BLaER1 treated with 17β-estradiol and CSF1 and Interleukin-3, amounts not matched to agents 10 nM and 100 nM (cell line): ENCODE measurements around the gene PPP1R17.

Experiments used
- H3K27ac ChIP-seq, 11 experiments: shearing (Covaris generic); formaldehyde crosslinking; 2 replicates each; pipeline ENCODE4 v1.8.1; 2022
- H3K27me3 ChIP-seq, 11 experiments: shearing (Covaris generic); formaldehyde crosslinking; 2 replicates each; pipeline ENCODE4 v1.8.1; 2022
- H3K36me3 ChIP-seq, 11 experiments: shearing (Covaris generic); formaldehyde crosslinking; 2 replicates each; pipeline ENCODE4 v1.8.1; 2022
- H3K4me1 ChIP-seq, 10 experiments: shearing (Covaris generic); formaldehyde crosslinking; 2 replicates each; pipeline ENCODE4 v1.8.1; 2022
- H3K4me2 ChIP-seq, 11 experiments: shearing (Covaris generic); formaldehyde crosslinking; 2 replicates each; pipeline ENCODE4 v1.8.1; 2022
- H3K4me3 ChIP-seq, 10 experiments: shearing (Covaris generic); formaldehyde crosslinking; 2 replicates each; pipeline ENCODE4 v1.8.1; 2022
- H3K9ac ChIP-seq, 11 experiments: shearing (Covaris generic); formaldehyde crosslinking; 2 replicates each; pipeline ENCODE4 v1.8.1; 2022
- H3K9me3 ChIP-seq, 11 experiments: shearing (Covaris generic); formaldehyde crosslinking; replicated peaks in 1 of 11; 2 replicates each; pipeline ENCODE4 v1.8.1; 2022
- H4K20me1 ChIP-seq, 11 experiments: shearing (Covaris generic); formaldehyde crosslinking; 2 replicates each; pipeline ENCODE4 v1.8.1; 2022
- Cebpa-rat ChIP-seq, 11 experiments: shearing (Covaris generic); IDR thresholded peaks; 2 replicates each; pipeline ENCODE4 v1.8.1; 2022

Gene PPP1R17

GRCh38 chr7:31690935-31691334 is 3.9 kb downstream of the PPP1R17 start:
- H3K36me3 ChIP-seq, result no peaks in the 10 kb centered on the region
- TF ChIP-seq Cebpa-rat (IDR thresholded peaks at IDR 0.05), result no peak

GRCh38 chr7:31692451-31692850 is 5.4 kb downstream of the PPP1R17 start:
- Histone ChIP-seq H3K4me2 (no peak overlapping the region), H3K4me3 (no peak overlapping the region), H3K9me3 (no peaks in the 10 kb centered on the region), H3K27me3 (no peaks in the 10 kb centered on the region), H3K27ac (no peak overlapping the region), H4K20me1 (no peaks in the 10 kb centered on the region), H3K36me3 (no peaks in the 10 kb centered on the region), H3K4me1 (peaks cover 0 to 37% (median 19%) of the 10 kb centered on the region in 10 experiments; a peak in 12 of 20 replicates), H3K9ac (no peak overlapping the region)
- TF ChIP-seq Cebpa-rat (IDR thresholded peaks at IDR 0.05), result no peak

More at GRCh38 chr7:31690935-31691334, 3.9 kb downstream of the PPP1R17 start:
- Histone ChIP-seq H3K9ac (no peak overlapping the region), H3K4me1 (peaks cover 0 to 45% (median 22%) of the 10 kb centered on the region in 10 experiments; a peak in 12 of 20 replicates), H3K4me3 (no peak overlapping the region), H3K4me2 (no peak overlapping the region), H3K9me3 (no peaks in the 10 kb centered on the region), H4K20me1 (no peaks in the 10 kb centered on the region), H3K27me3 (no peaks in the 10 kb centered on the region), H3K27ac (no peak overlapping the region)

DNA sequence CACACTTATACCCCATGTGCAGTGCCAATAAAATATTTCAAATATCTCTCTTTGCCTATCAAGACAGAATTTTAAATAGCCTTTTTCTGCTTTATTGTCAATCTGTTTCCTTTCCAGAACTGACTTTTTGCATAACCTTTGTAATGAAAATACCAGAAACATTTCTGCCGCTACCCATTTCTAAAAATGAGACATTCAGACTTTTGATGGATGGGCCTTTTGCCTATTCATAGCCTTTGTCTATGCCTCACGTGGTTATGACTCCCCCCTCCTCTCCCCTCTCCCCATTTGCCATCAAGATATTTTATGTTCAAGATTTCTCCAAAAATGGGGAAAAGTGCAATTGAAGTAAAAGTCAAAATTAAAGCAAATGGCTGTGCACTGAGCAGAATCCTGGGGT is 5.9 kb downstream of the PPP1R17 start:
- Histone ChIP-seq H3K4me1 (peaks cover 0 to 33% (median 16%) of the 10 kb centered on the region in 10 experiments; a peak in 12 of 20 replicates), H3K9ac (no peak overlapping the region), H3K4me3 (no peak overlapping the region), H3K4me2 (no peak overlapping the region), H3K27me3 (no peaks in the 10 kb centered on the region), H3K9me3 (no peaks in the 10 kb centered on the region), H3K27ac (no peak overlapping the region), H4K20me1 (no peaks in the 10 kb centered on the region), H3K36me3 (no peaks in the 10 kb centered on the region)
- TF ChIP-seq Cebpa-rat (IDR thresholded peaks at IDR 0.05), result no peak

DNA sequence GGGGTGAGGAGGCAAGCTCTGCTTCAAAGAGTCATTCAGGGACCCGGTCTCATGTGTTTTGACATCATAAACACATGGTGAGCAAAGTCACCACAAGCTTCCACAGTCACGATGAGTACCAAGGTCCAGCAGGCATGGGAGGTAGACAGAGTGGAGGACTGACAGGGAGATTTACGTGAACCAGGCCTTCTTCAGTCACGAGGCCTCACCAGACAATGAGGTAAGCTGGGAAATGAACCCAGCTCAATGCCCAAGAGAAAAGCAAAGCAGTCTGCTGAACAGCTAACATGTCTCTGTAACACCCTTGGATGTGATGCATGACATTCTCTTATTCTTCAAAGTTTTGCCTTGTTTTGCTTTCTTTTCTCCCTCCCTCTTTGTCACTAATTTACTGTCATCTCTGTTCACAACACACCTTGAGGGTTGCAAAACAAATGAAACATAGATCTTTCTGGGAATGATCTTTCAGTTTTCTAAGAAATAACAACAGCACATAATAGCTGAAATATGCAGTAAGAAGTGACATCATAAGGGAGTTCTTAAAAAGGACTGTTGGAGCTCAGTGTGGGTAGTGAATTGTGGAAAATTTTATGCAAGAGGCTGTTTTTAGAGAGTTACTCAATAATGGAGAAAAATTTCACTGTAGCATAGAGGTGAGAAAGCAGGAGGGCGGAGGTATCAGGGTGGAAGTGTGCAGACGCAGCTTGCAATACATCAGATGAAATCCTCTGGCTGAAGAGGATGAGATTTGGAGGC is 9.0 kb downstream of the PPP1R17 start:
- TF ChIP-seq Cebpa-rat (IDR thresholded peaks at IDR 0.05), result no peak
- H3K36me3 ChIP-seq, result no peaks in the 10 kb centered on the region
- H3K4me3 ChIP-seq, result no peak overlapping the region
- no peaks in the 10 kb centered on the region for H3K9me3 ChIP-seq
- H4K20me1 ChIP-seq, result no peaks in the 10 kb centered on the region
- no peak overlapping the region for H3K9ac ChIP-seq
- peaks cover 0 to 21% (median 0%) of the 10 kb centered on the region in 10 experiments; a peak in 5 of 20 replicates for H3K4me1 ChIP-seq
- H3K27me3 ChIP-seq, result no peaks in the 10 kb centered on the region
- H3K4me2 ChIP-seq, result peak overlapping the region in 1 of 11 experiments; percentile 7; a peak in 2 of 22 replicates
- no peak overlapping the region for H3K27ac ChIP-seq

GRCh38 chr7:31699050-31699449 is 12.0 kb downstream of the PPP1R17 start:
- no peaks in the 10 kb centered on the region for H3K9me3 ChIP-seq
- no peaks in the 10 kb centered on the region for H3K27me3 ChIP-seq
- H3K4me3 ChIP-seq, result no peak overlapping the region
- no peak for TF ChIP-seq Cebpa-rat (IDR thresholded peaks at IDR 0.05)
- H3K9ac ChIP-seq, result no peak overlapping the region
- peak overlapping the region in 2 of 11 experiments; percentile 22 to 27; a peak in 2 of 22 replicates for H3K4me2 ChIP-seq
- no peak overlapping the region for H3K27ac ChIP-seq
- H4K20me1 ChIP-seq, result no peaks in the 10 kb centered on the region
- H3K36me3 ChIP-seq, result no peaks in the 10 kb centered on the region
- H3K4me1 ChIP-seq, result peaks cover 0 to 21% (median 0%) of the 10 kb centered on the region in 10 experiments; a peak in 5 of 20 replicates

GRCh38 chr7:31702354-31702753 is 15.3 kb downstream of the PPP1R17 start:
- H3K9ac ChIP-seq, result no peak overlapping the region
- no peak for TF ChIP-seq Cebpa-rat (IDR thresholded peaks at IDR 0.05)
- H3K27me3 ChIP-seq, result no peaks in the 10 kb centered on the region
- H3K4me1 ChIP-seq, result peaks cover 0 to 21% (median 5%) of the 10 kb centered on the region in 10 experiments; a peak in 12 of 20 replicates
- H3K4me3 ChIP-seq, result no peak overlapping the region
- H3K9me3 ChIP-seq, result no peaks in the 10 kb centered on the region
- no peaks in the 10 kb centered on the region for H4K20me1 ChIP-seq
- H3K4me2 ChIP-seq, result no peak overlapping the region
- no peaks in the 10 kb centered on the region for H3K36me3 ChIP-seq
- no peak overlapping the region for H3K27ac ChIP-seq

DNA sequence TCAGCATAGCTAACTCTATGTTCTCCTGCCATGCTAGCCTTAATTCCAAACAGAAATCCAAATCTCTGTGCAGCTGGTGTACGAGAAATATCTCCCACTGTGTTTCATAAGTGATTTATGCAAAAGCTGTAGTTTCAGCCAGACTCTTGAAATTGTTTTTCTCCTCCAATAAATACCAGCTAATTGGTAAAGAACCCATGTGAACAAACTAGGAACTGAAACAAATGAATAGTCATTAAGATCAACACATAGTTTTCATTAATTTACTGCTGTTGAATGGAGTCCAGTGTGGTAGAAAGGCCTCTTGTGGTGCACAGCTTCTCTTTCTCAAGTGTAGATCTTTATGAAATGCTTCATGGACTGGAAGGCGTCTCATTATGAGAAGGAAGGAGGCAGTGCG is 18.4 kb downstream of the PPP1R17 start:
- no peaks in the 10 kb centered on the region for H3K9me3 ChIP-seq

DNA sequence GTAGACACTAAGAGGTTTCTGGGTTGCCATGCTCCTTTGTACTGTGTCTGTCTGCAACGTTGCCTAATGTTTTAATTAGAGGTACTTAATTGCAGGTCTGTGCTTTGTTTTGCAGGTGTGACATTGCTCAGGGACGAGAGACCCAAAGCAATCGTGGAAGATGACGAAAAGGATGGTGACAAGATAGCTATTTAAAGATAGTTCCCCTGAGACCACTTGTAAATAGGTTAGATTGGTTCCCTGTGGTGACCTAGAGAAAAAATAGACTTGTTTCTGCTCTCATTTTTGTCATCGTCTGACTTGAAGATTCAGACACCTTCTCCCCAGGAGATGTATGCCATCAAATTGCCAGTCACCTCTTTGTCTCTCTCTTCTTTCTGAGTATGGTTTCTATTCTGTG is 20.1 kb downstream of the PPP1R17 start:
- TF ChIP-seq Cebpa-rat (IDR thresholded peaks at IDR 0.05), result no peak
- no peaks in the 10 kb centered on the region for H3K36me3 ChIP-seq
- H3K9ac ChIP-seq, result no peak overlapping the region

More for the DNA sequence above, 18.4 kb downstream of the PPP1R17 start:
- Histone ChIP-seq H3K27me3 (no peaks in the 10 kb centered on the region), H3K4me2 (no peak overlapping the region), H3K27ac (no peak overlapping the region), H4K20me1 (no peaks in the 10 kb centered on the region), H3K36me3 (no peaks in the 10 kb centered on the region), H3K4me3 (no peak overlapping the region), H3K9ac (no peak overlapping the region), H3K4me1 (peaks cover 0 to 10% (median 5%) of the 10 kb centered on the region in 10 experiments; a peak in 9 of 20 replicates)
- TF ChIP-seq Cebpa-rat (IDR thresholded peaks at IDR 0.05), result no peak

GRCh38 chr7:31710171-31710570 is 23.2 kb downstream of the PPP1R17 start:
- H3K9me3 ChIP-seq, result peaks cover 4 to 28% (median 18%) of the 10 kb centered on the region in 11 experiments; a peak in 16 of 22 replicates
- H3K36me3 ChIP-seq, result no peaks in the 10 kb centered on the region
- no peak overlapping the region for H3K4me2 ChIP-seq
- H3K27ac ChIP-seq, result no peak overlapping the region
- H3K27me3 ChIP-seq, result no peaks in the 10 kb centered on the region
- no peaks in the 10 kb centered on the region for H4K20me1 ChIP-seq
- no peak for TF ChIP-seq Cebpa-rat (IDR thresholded peaks at IDR 0.05)
- peaks cover 0 to 10% (median 5%) of the 10 kb centered on the region in 10 experiments; a peak in 7 of 20 replicates for H3K4me1 ChIP-seq
- no peak overlapping the region for H3K4me3 ChIP-seq
- no peak overlapping the region for H3K9ac ChIP-seq

More for the DNA sequence above, 20.1 kb downstream of the PPP1R17 start:
- Histone ChIP-seq H3K27me3 (no peaks in the 10 kb centered on the region), H3K27ac (no peak overlapping the region), H3K9me3 (peaks cover 0 to under 1% (median 0%) of the 10 kb centered on the region in 11 experiments; a peak in 4 of 22 replicates), H3K4me3 (no peak overlapping the region), H3K4me1 (peaks cover 0 to 10% (median 5%) of the 10 kb centered on the region in 10 experiments; a peak in 7 of 20 replicates), H3K4me2 (peak overlapping the region in 7 of 11 experiments; percentile 13 to 43 (median 35); a peak in 12 of 22 replicates), H4K20me1 (no peaks in the 10 kb centered on the region)
